ENCODE data around the gene TM4SF20.

TM4SF20 gene

DNA sequence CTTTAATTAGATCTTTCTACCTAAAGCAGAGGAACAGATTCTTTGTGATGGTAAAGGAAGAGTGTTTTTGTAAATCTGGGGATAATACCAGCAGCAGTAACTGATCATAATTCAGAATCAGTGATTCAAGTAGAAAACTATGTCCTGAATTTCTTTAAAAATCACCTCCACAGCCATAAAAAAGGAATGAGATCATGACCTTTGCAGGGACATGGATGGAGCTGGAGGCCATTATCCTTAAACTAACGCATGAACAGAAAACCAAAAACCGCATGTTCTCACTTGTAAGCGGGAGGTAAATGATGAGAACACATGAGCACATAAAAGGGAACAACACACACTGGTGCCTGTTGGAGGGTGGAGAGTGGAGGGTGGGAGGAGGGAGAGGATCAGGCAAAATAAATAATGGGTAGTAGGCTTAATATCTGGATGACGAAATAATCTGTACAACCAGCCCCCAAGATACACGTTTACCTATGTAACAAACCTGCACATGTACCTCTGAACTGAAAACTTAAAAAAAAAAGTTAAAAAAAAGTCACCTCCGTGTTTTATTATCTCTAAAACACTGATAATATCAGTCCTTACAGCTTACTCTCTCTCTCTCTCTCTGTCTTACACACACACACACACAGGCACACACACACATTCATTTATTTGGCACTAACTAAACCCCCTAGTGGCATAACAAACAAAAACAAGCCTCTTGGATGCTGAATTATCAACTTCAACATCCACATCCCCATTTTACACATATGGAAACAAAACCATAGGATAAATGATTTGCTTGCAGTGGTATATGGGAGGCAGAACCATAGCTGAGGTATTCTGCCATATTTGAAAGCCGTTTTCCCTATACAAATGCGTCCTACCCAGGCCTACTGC lies 1.4 kb downstream of the TM4SF20 start:
- in situ Hi-C loops (cut with MboI; ENCODE audit: low pct_unique_long_range_greater_than_20kb, low sequenced_read_pairs, unreplicated experiment) = no loop called here
- DNase-seq (ENCODE audit: low spot score) = no peak
- TF ChIP-seq, protein P1, sequence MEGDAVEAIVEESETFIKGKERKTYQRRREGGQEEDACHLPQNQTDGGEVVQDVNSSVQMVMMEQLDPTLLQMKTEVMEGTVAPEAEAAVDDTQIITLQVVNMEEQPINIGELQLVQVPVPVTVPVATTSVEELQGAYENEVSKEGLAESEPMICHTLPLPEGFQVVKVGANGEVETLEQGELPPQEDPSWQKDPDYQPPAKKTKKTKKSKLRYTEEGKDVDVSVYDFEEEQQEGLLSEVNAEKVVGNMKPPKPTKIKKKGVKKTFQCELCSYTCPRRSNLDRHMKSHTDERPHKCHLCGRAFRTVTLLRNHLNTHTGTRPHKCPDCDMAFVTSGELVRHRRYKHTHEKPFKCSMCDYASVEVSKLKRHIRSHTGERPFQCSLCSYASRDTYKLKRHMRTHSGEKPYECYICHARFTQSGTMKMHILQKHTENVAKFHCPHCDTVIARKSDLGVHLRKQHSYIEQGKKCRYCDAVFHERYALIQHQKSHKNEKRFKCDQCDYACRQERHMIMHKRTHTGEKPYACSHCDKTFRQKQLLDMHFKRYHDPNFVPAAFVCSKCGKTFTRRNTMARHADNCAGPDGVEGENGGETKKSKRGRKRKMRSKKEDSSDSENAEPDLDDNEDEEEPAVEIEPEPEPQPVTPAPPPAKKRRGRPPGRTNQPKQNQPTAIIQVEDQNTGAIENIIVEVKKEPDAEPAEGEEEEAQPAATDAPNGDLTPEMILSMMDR (IDR thresholded peaks at IDR 0.05; ENCODE audit: extremely low read depth, insufficient read depth, missing control alignments) = no peak

DNA sequence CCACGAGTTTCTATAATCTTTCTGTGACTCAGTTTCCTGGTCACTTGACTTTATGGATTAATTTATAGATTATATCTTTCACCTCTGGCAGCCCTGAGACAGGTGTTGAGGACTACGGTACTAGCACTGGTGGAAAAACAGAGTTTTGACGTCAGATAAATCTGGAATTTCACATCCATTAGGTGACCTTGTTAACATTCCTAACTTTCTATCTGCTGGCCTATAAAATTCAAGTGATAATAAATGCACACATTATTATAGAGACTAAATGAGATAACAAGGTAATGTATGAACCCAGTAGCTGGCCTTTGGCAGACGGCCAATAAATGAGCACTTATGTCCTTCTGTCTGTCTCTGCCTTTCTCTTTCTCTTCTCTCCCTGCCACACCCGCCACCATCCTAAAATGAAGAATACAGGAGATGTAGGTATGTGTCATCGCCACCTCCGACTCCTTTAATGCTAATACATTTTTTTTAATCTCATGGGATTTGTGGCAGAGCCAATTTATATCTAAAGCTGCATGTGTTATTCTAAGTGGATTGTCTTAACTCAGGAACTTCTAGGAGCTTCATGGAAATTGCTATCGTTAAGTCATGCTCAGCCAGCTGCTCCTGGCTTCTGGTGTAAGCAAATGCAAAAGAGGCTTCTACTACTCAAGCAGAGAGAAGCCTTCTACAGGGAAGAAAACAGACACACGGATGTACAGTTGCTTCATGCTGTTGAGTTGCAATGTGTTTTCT lies 2.3 kb downstream of the TM4SF20 start:
- no peak for DNase-seq (ENCODE audit: low spot score)
- TF ChIP-seq, protein P1 (IDR thresholded peaks at IDR 0.05; ENCODE audit: extremely low read depth, insufficient read depth, missing control alignments) = no peak
- in situ Hi-C loops (cut with MboI; ENCODE audit: low pct_unique_long_range_greater_than_20kb, low sequenced_read_pairs, unreplicated experiment) = no loop called here

DNA sequence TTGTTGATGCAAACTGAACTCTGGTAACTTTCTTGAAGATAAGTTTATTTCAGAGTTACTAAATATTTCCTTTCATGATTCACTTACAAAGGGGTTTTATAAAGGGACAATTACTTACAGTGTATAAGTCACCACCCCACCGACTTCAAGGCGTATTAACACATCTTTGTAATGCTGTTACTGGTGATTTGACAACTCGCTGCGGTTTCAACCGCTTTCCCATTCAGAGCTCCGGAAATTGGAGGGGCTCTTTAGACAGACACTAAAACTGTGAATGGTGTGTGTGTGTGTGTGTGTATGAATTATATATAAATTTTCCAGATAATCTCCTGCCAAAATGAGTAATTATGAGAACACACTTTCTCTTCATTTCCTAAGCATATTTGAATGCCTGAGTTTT lies 4.9 kb downstream of the TM4SF20 start:
- in situ Hi-C loops (cut with MboI; ENCODE audit: low pct_unique_long_range_greater_than_20kb, low sequenced_read_pairs, unreplicated experiment) = no loop called here
- TF ChIP-seq, protein P1 (IDR thresholded peaks at IDR 0.05; ENCODE audit: extremely low read depth, insufficient read depth, missing control alignments) = no peak
- no peak for DNase-seq (ENCODE audit: low spot score)

DNA sequence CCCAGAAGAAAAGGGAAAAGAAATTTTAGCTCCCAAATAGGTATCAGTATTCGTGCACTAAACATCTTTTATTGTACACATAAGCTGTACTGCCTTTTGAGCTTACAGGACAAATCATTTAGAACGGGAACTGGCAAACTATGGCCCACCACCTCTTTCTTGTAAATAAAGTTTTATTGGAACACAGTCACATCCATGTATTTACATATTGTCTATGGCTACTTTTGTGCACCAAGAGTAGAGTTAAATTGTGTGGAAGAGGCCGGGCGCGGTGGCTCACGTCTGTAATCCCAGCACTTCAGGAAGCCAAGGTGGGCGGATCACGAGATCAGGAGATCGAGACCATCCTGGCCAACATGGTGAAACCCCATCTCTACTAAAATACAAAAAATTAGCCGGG lies 5.7 kb downstream of the TM4SF20 start:
- DNase-seq (ENCODE audit: low spot score) = no peak
- TF ChIP-seq, protein P1 (IDR thresholded peaks at IDR 0.05; ENCODE audit: extremely low read depth, insufficient read depth, missing control alignments) = no peak
- in situ Hi-C loops (cut with MboI; ENCODE audit: low pct_unique_long_range_greater_than_20kb, low sequenced_read_pairs, unreplicated experiment) = no loop called here

DNA sequence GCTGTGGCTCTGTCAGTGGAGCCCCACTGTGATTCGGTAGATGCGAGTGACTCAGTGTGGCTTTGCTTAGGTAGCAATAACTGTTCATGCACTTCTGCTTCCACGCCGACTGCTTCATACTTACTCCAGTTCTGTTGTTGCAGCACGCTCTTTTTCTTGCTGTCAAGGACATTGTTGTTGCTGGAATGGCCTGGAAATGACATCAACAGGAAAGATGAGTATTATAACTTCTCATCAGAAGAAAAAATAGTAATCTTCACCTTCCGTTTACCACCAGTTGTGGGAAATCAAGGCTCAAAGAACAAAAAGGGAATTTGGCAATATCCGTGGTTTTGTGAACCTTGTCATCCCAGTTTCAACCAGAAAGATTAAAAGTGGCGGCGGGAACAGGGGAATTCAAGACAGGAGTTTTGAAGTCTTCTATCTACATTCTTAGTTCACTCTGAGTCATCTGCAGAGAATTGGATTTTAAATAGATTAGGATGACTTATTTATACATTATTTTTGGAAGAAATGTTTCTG lies 8.3 kb downstream of the TM4SF20 start:
- in situ Hi-C loops (cut with MboI; ENCODE audit: low pct_unique_long_range_greater_than_20kb, low sequenced_read_pairs, unreplicated experiment) = no loop called here

DNA sequence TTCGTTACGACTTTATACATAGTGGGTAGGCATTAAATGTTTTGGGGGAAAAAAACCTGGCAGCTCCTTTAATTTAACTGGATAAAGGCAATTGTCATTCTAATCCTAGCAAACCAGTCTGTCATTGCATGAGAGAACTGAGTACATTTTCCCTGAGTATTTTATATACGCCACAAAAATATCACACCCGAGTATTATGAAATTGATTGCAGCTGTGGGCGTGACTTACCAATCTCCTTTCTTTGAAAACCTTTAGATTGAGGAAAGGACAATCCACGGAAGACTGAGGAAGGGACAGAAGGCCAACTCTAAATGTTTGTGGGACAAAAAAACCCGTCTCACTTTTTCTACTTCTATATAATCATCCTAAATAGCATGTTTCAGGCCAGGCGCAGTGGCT lies 9.0 kb downstream of the TM4SF20 start:
- DNase-seq (ENCODE audit: low spot score) = no peak

More for the DNA sequence above, 8.3 kb downstream of the TM4SF20 start:
- DNase-seq (ENCODE audit: low spot score) = no peak
- TF ChIP-seq, protein P1 (IDR thresholded peaks at IDR 0.05; ENCODE audit: extremely low read depth, insufficient read depth, missing control alignments) = no peak

More for the DNA sequence above, 9.0 kb downstream of the TM4SF20 start:
- in situ Hi-C loops (cut with MboI; ENCODE audit: low pct_unique_long_range_greater_than_20kb, low sequenced_read_pairs, unreplicated experiment) = no loop called here
- TF ChIP-seq, protein P1 (IDR thresholded peaks at IDR 0.05; ENCODE audit: extremely low read depth, insufficient read depth, missing control alignments) = no peak
